PFSK-1 (cell line): Measurements from ENCODE around the gene RYR1.

ENCODE experiments used
- FOXP2 ChIP-seq: optimal IDR thresholded peaks from 2 replicates; pipeline ENCODE3; 2011; ENCODE audit warnings: borderline replicate concordance, control low read depth, inconsistent platforms; ENCODE audit not compliant: insufficient read depth; ENCODE audit errors: extremely low read length, extremely low read depth
- POLR2AphosphoS5 ChIP-seq: IDR thresholded peaks from 2 replicates; pipeline ENCODE4 v1.6.1; 2012; ENCODE audit warnings: low read depth, mild to moderate bottlenecking, control low read depth, low read length, moderate library complexity
- REST ChIP-seq, 2 experiments: IDR thresholded peaks; 2 replicates each; pipeline versions ENCODE4 v1.6.1 to v1.8.0; 2011 to 2012; ENCODE audit warnings: low read depth in 2 of 2, low read length in 2 of 2, control low read depth in 1 of 2, inconsistent platforms in 1 of 2, mild to moderate bottlenecking in 1 of 2, moderate library complexity in 1 of 2; ENCODE audit not compliant: insufficient read depth in 1 of 2
- SIN3A ChIP-seq: IDR thresholded peaks from 2 replicates; pipeline ENCODE4 v1.6.1; 2012; ENCODE audit warnings: mild to moderate bottlenecking, low read length, moderate library complexity, borderline replicate concordance; ENCODE audit not compliant: insufficient read depth
- TAF1 ChIP-seq: IDR thresholded peaks from 2 replicates; pipeline ENCODE4 v1.6.1; 2012; ENCODE audit warnings: low read length, control low read depth, borderline replicate concordance; ENCODE audit not compliant: insufficient read depth

The RYR1 gene

GRCh38 chr19:38442736-38443135 is 9.2 kb downstream of the RYR1 start:
- TF ChIP-seq SIN3A (no peak), FOXP2 (no peak), TAF1 (no peak), POLR2AphosphoS5 (no peak), REST (IDR thresholded peaks at IDR 0.05; ENCODE audit: insufficient read depth in 1 of 2, low read depth in 2 of 2, low read length in 2 of 2) (no peak)

GRCh38 chr19:38443458-38443999 is 10.0 kb downstream of the RYR1 start:
- TF ChIP-seq SIN3A, result no peak
- no peak for TF ChIP-seq REST (IDR thresholded peaks at IDR 0.05; ENCODE audit: insufficient read depth in 1 of 2, low read depth in 2 of 2, low read length in 2 of 2)

- TF ChIP-seq REST (IDR thresholded peaks at IDR 0.05; ENCODE audit: insufficient read depth in 1 of 2, low read depth in 2 of 2, low read length in 2 of 2) (no peak), POLR2AphosphoS5 (no peak), SIN3A (no peak), TAF1 (no peak), FOXP2 (no peak)
Measured at GRCh38 chr19:38444026-38444425, 10.5 kb downstream of the RYR1 start.

GRCh38 chr19:38445362-38445761 is 11.9 kb downstream of the RYR1 start:
- TF ChIP-seq REST (IDR thresholded peaks at IDR 0.05; ENCODE audit: insufficient read depth in 1 of 2, low read depth in 2 of 2, low read length in 2 of 2), result no peak

GRCh38 chr19:38448225-38448624 is 14.7 kb downstream of the RYR1 start:
- TF ChIP-seq POLR2AphosphoS5, result no peak
- TF ChIP-seq SIN3A, result no peak
- TF ChIP-seq REST (IDR thresholded peaks at IDR 0.05; ENCODE audit: insufficient read depth in 1 of 2, low read depth in 2 of 2, low read length in 2 of 2), result no peak
- TF ChIP-seq FOXP2, result no peak
- no peak for TF ChIP-seq TAF1
